Calu3 (cell line): ENCODE measurements around the gene RAB17. TPM values are rescaled to one million over a fixed set of nuclear protein-coding genes. Genes with fewer than 3 reads are reported as not detected.

Experiments
- BruUV-seq: library from RNA; stranded (reverse); fragments of 400-500 nt; replicated peaks from 2 replicates; lab custom pipeline; 2021; lab: Mats Ljungman, UMichigan
- CTCF ChIA-PET: fragments of 300-600 bp; sonication (Branson Sonifier 250); formaldehyde crosslinking; loops from one replicate; lab custom pipeline; 2022; ENCODE audit warnings: antibody characterized with exemption; lab: Charles Lee
- DNase-seq: peaks from one replicate; pipeline ENCODE4 v3.0.0; 2022
- H3K27ac Mint-ChIP-seq: one replicate; pipeline ENCODE4 v1.8.0; 2022; ENCODE audit warnings: mixed read lengths; ENCODE audit not compliant: unreplicated experiment
- H3K27me3 Mint-ChIP-seq: one replicate; pipeline ENCODE4 v1.8.0; 2022; ENCODE audit warnings: mixed read lengths; ENCODE audit not compliant: unreplicated experiment
- H3K36me3 Mint-ChIP-seq: one replicate; pipeline ENCODE4 v1.8.0; 2022; ENCODE audit warnings: mild to moderate bottlenecking, moderate library complexity, mixed read lengths; ENCODE audit not compliant: insufficient read depth, unreplicated experiment
- H3K4me1 Mint-ChIP-seq: one replicate; pipeline ENCODE4 v1.8.0; 2022; ENCODE audit warnings: mild to moderate bottlenecking, low read depth, mixed read lengths; ENCODE audit not compliant: unreplicated experiment
- H3K4me3 Mint-ChIP-seq: one replicate; pipeline ENCODE4 v1.8.0; 2022; ENCODE audit warnings: mild to moderate bottlenecking, low read depth, moderate library complexity, mixed read lengths; ENCODE audit not compliant: unreplicated experiment
- H3K9me3 Mint-ChIP-seq: one replicate; pipeline ENCODE4 v1.8.0; 2022; ENCODE audit warnings: low read depth, mixed read lengths; ENCODE audit not compliant: unreplicated experiment
- intact Hi-C: fragments of 100-400 bp; cut with micrococcal nuclease; formaldehyde crosslinking; loops from one replicate; pipeline ENCODE4 v1.10.0; 2022; ENCODE audit not compliant: unreplicated experiment
- total RNA-seq: library from RNA; stranded (reverse); gene quantifications from 2 replicates; pipeline ENCODE4 v1.2.3, GENCODE V29; 2022
- TF ChIP-seq, protein P1 (sequence below): fragments of 200-600 bp; IDR thresholded peaks from one replicate; pipeline ENCODE4 v1.8.0; 2022; ENCODE audit warnings: antibody characterized with exemption; ENCODE audit not compliant: unreplicated experiment

Gene RAB17
- total RNA-seq, 1 experiment from 2014 or later = 33.3 TPM

DNA sequence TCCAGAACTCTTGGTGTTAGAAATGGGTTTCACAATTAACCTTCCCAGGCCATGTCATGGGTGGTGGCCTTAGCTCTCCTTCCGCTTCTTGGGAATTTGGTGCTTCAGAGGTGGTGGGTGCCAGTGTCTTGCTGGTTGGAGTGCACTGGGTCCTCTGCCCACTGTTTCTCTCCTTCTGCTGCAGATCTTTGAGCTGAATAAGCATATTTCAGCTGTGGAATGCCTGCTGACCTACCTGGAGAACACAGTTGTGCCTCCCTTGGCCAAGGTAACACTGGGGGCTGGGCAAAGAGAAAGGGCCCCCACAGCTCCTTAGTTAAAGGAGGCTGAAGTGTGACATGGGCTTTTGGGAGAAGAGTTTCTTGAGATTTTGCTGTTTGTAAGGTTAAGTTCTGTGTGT, 56.2 kb downstream of the RAB17 start:
- no peak overlapping the region for H3K27ac Mint-ChIP-seq
- no peak for DNase-seq
- no peaks in the 10 kb centered on the region for H3K27me3 Mint-ChIP-seq
- no peaks in the 10 kb centered on the region for H3K36me3 Mint-ChIP-seq
- no peaks in the 10 kb centered on the region for H3K9me3 Mint-ChIP-seq
- CTCF ChIA-PET = no interaction called here
- no peak overlapping the region for H3K4me3 Mint-ChIP-seq
- BruUV-seq = no TSS peak
- intact Hi-C loops = no loop called here
- no peaks in the 10 kb centered on the region for H3K4me1 Mint-ChIP-seq
- TF ChIP-seq, protein P1, sequence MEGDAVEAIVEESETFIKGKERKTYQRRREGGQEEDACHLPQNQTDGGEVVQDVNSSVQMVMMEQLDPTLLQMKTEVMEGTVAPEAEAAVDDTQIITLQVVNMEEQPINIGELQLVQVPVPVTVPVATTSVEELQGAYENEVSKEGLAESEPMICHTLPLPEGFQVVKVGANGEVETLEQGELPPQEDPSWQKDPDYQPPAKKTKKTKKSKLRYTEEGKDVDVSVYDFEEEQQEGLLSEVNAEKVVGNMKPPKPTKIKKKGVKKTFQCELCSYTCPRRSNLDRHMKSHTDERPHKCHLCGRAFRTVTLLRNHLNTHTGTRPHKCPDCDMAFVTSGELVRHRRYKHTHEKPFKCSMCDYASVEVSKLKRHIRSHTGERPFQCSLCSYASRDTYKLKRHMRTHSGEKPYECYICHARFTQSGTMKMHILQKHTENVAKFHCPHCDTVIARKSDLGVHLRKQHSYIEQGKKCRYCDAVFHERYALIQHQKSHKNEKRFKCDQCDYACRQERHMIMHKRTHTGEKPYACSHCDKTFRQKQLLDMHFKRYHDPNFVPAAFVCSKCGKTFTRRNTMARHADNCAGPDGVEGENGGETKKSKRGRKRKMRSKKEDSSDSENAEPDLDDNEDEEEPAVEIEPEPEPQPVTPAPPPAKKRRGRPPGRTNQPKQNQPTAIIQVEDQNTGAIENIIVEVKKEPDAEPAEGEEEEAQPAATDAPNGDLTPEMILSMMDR = no peak

DNA sequence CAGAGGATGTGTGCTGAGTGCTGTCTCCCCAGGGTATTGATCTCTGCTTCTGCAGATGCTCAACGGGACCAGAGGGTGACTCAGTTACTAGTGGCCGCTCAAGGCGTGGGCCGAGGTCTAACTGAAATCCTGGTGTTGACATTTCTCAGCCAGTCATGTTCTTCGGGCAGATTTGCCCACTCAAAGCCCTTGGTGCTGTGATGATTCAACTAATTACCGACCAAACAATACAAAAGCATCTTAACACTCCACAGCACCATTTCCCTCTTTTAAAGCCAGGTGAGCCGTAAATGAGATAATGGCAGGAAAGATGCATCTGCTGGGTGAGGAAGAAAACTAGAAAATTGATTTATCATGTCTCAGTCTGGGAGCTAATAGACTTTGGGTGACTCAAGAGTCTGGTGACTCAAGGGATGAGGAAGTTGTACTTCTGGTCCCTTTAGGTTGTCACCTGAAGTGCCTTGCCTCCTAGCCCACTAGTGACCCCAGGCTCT, 56.8 kb downstream of the RAB17 start:
- no peak for DNase-seq
- CTCF ChIA-PET = no interaction called here
- no peaks in the 10 kb centered on the region for H3K4me1 Mint-ChIP-seq
- no peak overlapping the region for H3K4me3 Mint-ChIP-seq
- no peaks in the 10 kb centered on the region for H3K27me3 Mint-ChIP-seq
- no peaks in the 10 kb centered on the region for H3K36me3 Mint-ChIP-seq
- no TSS peak for BruUV-seq
- intact Hi-C loops = no loop called here
- H3K27ac Mint-ChIP-seq = no peak overlapping the region
- TF ChIP-seq, protein P1 = no peak
- H3K9me3 Mint-ChIP-seq = no peaks in the 10 kb centered on the region

- intact Hi-C loops = no loop called here
- Mint-ChIP-seq H3K27ac (no peak overlapping the region), H3K4me3 (no peak overlapping the region), H3K27me3 (no peaks in the 10 kb centered on the region), H3K9me3 (no peaks in the 10 kb centered on the region), H3K36me3 (no peaks in the 10 kb centered on the region), H3K4me1 (no peaks in the 10 kb centered on the region)
- TF ChIP-seq, protein P1 = no peak
- CTCF ChIA-PET = interaction anchor here (0.6 kb wide), 1 partner anchor 19 kb away, joined by 6 read pairs; no protein-coding TSS in a partner anchor
- no peak for DNase-seq
- BruUV-seq = no TSS peak
Observed at GRCh38 chr2:237532160-237532559, 58.4 kb downstream of the RAB17 start.

DNA sequence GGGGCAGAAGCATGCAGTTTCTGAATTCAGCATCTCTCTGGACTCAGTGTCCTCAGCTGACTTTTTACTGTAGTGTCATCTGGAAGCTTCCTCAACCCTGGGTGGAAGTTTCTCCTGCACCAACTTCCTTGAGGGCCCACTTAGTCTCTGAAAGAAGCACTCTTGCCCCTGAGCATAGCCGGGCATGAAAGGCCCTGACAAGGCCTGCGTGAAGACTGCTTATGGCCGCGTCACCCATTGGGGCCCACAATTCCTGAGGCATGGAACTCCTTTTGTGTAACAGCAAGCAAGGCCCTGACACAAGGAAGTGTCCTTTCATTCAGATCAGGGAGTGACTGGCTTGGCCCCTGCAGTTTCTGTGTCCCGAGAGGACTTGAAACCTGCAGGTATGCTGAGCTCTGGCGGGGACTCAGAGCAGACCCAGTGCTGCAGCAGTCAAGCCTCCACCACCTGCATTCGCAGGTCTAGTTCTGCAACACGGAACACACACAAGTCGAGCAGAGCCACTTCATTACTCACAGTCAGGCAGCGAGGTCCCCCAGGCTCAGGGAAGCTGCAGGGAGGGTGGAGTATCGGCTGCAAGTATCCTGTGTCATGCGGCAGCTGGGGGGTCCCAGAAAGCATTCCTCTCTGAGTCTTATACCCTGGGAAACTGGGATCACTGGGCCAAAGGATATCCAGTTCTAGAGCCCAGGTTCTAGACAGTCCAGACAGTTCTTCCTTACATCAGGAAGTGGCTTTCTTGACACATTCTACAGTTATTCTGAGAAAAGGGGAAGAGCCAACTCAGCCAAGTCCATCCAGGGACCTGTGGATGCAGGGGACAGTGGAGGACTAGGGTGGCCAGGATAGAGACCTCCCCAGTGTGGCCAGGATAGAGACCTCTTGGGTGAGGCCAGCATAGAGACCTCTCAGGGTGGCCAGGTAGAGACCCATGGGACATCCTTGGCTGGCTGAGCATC, 59.8 kb downstream of the RAB17 start:
- Mint-ChIP-seq H3K27ac (no peak overlapping the region), H3K27me3 (no peaks in the 10 kb centered on the region), H3K4me1 (no peaks in the 10 kb centered on the region), H3K4me3 (no peak overlapping the region), H3K9me3 (no peaks in the 10 kb centered on the region), H3K36me3 (no peaks in the 10 kb centered on the region)
- intact Hi-C loops = no loop called here
- TF ChIP-seq, protein P1 = no peak
- CTCF ChIA-PET = no interaction called here
- no peak for DNase-seq
- BruUV-seq = no TSS peak
